GM12872 (cell line): ENCODE data around the gene LYRM9.

Source experiments
- TF ChIP-seq, protein P1 (sequence below): IDR thresholded peaks from 3 replicates; pipeline ENCODE4 v1.5.1; 2011; ENCODE audit warnings: low read depth, mild to moderate bottlenecking, low read length, moderate library complexity; ENCODE audit not compliant: insufficient read depth

Gene LYRM9

DNA sequence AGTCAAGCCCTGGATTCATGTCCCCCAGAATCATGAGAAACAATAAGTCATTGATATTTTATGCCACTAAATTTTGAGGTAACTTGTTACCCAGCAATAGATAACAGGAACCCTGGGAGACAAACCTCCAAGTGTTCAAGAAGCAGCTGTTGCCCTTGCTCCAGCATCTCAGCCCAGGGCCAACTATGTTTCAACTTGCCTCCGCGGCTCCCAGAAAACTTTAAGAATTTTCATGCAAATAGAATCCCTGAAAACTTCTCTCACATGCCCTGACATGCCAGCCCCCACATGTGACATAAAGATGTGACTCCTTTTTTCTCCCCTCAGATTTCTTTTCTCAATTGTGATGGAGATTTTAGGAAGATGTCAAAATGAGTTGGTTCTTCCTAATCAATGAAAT lies 22.8 kb downstream of the LYRM9 start:
- TF ChIP-seq, protein P1, sequence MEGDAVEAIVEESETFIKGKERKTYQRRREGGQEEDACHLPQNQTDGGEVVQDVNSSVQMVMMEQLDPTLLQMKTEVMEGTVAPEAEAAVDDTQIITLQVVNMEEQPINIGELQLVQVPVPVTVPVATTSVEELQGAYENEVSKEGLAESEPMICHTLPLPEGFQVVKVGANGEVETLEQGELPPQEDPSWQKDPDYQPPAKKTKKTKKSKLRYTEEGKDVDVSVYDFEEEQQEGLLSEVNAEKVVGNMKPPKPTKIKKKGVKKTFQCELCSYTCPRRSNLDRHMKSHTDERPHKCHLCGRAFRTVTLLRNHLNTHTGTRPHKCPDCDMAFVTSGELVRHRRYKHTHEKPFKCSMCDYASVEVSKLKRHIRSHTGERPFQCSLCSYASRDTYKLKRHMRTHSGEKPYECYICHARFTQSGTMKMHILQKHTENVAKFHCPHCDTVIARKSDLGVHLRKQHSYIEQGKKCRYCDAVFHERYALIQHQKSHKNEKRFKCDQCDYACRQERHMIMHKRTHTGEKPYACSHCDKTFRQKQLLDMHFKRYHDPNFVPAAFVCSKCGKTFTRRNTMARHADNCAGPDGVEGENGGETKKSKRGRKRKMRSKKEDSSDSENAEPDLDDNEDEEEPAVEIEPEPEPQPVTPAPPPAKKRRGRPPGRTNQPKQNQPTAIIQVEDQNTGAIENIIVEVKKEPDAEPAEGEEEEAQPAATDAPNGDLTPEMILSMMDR, result no peak

DNA sequence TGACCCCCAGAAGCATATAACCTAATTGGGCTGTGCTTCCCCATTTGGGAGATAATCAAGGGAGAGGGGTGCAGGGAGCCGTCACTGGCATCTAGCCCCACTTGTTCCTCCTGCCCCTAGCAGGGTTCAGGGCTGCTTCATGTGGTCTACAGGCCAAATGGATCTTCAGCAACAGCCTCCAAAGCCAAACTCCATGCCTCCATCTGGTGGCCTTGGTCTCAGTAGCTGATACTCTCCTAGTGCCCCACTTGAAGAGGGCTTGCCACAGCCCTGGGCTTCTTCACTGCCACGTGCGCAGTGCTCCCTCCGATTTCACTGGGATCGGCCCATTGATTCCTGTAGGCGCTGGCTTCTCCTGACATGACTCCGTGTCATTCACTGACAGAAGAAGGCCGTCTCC lies 24.6 kb downstream of the LYRM9 start:
- TF ChIP-seq, protein P1, result no peak

DNA sequence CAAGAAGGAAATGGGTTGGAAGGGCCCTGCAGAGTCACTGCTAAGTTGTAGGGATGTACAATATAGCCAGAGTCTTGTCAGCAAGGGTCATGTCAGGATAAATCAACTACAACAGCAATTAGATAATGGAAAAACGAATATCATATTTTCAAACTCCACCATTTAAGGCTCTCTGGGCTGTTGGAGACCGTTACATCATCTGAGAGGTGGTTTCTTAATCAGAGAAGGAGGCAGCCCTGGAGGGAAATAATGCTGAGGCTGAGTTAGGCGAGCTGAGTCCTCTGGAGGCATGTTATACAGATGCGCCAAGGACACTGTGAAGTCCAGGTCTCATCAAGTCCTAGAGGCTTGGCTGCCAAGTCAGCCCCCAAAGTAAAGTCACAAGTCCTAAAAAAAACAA lies 30.3 kb downstream of the LYRM9 start:
- TF ChIP-seq, protein P1, result no peak

DNA sequence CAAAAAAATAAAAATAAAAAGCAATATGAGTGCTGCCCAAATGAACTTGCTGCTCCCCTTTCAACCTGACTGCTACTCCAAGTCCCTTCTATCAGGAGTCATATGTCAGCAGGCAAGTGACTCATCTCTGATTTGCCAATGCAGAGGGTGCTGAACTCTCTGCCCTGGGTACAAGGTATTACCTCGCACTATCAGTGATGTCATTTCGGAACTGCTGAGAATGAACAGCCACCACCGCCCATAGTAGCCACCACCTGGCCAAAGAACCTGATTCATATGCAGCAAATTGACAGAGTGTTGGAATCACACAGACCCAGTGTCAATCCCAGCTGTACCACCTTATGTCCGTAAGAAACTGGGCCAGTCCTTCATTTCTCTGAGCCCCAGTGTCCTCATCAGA lies 31.2 kb downstream of the LYRM9 start:
- TF ChIP-seq, protein P1, result no peak

DNA sequence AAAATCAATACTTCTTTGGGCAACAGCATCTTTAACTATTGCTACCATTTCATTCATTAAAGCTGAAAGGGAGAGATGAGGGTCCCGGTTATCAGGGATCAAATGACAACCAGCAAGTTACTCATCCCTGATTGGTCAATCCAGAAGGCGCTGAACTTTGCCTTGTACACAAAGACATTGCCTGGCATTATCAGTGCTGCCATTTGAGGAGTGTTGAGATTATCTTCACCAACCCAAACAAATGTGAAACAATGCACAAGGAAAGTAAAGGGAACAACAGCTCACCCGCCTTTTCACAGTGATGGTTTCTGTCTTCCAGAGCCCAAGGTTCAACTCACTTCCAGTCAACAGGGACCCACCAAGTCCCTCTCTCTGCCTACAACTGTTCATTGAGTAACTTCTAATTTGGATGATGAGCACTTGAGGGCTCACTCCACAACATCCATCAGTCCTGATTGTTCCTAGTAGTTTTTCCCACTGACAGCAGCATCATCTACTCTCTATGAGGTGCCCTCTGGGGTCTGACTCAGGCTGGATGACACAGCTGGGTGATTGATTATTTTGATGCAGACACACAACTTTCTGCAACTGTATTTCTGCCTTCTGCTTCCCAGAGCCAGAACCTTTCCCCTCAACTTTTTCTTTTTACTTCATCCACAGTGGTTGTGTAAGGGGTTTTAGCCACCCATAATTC lies 32.0 kb downstream of the LYRM9 start:
- TF ChIP-seq, protein P1, result no peak

DNA sequence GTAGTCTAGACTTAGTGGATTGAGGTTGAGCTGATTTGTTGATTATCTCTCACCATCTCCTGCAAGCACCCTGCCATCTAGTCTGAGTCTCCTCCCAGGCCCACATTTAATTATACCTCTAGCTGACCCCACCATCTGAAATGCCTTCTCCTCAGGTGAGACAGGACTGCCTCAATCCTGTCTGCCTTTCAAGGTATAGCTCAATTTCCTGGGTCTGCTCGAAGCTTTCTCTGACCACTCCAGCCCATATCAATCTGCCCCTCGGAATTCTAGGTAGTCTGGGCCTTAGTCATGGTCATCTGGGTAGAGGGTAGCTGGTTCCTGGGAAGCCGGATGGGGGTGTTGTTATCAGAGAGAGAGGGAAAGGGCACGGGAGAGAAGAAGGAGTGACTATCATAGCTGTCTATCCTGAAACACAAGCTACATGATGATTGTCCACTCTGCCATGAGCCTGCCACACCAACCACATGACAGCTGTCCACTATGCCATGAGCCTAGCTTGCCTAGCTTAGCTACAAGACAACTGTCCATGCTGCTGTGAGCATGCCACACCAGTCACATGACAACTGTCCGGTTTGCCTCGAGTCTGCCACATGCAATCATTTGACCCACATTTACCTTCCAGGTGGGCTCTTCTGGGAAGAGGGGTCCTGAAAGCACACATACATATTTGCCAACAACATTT lies 34.4 kb downstream of the LYRM9 start:
- TF ChIP-seq, protein P1, result no peak

DNA sequence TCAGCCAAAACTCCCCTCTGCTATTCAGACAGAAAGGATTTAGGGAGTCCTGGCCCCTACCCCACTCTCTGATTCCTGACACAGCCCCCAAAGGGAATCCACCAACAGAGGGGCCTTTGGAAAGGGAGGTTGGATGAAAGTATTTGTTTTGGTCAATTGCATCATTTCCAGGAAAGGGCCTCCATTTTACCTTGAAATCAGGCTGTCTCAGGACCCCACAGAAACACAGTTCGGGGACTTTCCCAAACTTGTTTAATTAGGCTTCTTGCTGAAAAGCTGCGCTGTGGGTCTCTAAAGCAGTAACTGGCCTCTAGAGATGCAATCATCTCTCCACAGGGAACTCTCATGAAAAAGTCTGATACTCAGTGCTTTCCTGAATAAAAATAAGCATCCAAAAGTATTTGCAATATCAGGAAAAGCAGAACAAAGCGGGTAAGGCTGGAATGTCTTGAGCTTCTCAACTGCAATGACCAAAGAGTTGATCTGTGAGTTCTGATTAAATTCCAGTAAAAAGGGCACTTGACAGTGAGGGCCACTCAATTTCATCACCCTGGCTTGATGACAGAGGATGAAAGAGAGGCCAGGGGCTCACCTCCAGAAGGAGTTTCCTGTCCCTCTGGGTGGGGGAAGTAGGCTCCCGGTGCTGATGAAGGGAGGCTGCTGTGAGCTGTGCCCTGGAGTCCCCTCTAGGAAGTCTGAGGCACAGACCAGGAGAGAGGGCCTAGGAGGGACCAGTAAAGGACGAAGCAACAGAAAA lies 36.3 kb downstream of the LYRM9 start:
- TF ChIP-seq, protein P1, result no peak
